GM13976 (cell line): ENCODE results near the gene CCNY.

Experiments used
- DNase-seq: peaks from one replicate; pipeline ENCODE4 v3.0.0; 2012; ENCODE audit warnings: low spot score
- in situ Hi-C: fragments of 300-500 bp; cut with MboI; formaldehyde crosslinking; loops from one replicate; pipeline ENCODE4 v1.12.0; 2022; ENCODE audit warnings: low sequenced_read_pairs, mixed read lengths, inconsistent platforms; ENCODE audit not compliant: unreplicated experiment
- TF ChIP-seq, protein P1 (sequence below): IDR thresholded peaks from 2 replicates; pipeline ENCODE4 v1.5.1; 2012; ENCODE audit warnings: borderline replicate concordance, mild to moderate bottlenecking; ENCODE audit not compliant: insufficient read depth; ENCODE audit errors: extremely low read depth, missing control alignments, control extremely low read depth

CCNY gene

DNA sequence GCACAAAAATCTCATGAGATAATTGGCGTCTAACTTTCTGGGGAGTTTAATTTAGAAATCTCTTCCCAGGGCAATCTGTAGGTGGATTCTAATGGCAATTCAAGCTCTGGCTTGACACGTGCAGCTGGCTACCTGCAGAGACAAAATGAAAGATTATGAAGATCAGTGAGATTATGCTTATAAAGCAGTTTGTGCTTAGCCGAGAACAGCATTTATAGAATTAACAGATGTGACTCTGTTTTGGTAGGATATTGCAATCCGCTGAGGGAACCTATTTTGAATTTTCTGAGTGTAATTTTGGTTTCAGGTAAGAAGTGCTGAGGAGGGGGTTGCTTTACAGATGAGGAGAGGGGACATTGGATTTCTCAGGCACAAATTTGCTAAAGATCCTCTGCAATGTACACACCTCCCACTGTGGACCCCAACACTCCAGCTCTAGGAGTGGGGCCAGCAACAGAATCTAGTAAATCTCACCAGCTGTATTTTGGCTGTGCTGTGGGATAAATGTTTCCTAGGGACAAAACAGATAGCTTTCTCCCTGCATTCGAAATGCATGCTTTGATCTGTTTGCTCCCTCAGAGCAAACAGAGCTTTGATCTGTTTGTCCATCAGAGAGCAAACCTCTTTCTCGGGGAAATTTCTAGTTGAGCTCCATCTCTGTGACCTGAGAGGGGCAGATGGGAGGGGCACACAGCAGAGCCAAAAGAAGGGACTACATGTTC lies 276.2 kb downstream of the CCNY start:
- TF ChIP-seq, protein P1, sequence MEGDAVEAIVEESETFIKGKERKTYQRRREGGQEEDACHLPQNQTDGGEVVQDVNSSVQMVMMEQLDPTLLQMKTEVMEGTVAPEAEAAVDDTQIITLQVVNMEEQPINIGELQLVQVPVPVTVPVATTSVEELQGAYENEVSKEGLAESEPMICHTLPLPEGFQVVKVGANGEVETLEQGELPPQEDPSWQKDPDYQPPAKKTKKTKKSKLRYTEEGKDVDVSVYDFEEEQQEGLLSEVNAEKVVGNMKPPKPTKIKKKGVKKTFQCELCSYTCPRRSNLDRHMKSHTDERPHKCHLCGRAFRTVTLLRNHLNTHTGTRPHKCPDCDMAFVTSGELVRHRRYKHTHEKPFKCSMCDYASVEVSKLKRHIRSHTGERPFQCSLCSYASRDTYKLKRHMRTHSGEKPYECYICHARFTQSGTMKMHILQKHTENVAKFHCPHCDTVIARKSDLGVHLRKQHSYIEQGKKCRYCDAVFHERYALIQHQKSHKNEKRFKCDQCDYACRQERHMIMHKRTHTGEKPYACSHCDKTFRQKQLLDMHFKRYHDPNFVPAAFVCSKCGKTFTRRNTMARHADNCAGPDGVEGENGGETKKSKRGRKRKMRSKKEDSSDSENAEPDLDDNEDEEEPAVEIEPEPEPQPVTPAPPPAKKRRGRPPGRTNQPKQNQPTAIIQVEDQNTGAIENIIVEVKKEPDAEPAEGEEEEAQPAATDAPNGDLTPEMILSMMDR = no peak
- no peak for DNase-seq
- in situ Hi-C loops = no loop called here

DNA sequence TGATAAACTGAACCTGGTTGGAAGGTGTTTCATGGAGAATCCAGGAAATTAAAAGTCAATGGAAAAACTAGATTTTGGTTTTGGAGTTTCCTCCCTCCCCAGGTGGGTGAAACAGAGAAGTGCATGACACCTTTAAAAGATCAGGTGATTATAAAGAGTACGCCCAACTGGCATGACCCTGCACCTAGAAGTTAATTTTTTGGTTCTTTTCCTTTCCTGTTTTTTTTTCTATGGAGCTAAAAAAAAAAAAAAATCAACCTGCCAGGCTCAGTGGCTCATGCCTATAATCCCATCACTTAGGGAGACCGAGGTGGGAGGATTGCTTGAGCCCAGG lies 276.8 kb downstream of the CCNY start:
- in situ Hi-C loops = no loop called here
- TF ChIP-seq, protein P1 = no peak
- DNase-seq = no peak

DNA sequence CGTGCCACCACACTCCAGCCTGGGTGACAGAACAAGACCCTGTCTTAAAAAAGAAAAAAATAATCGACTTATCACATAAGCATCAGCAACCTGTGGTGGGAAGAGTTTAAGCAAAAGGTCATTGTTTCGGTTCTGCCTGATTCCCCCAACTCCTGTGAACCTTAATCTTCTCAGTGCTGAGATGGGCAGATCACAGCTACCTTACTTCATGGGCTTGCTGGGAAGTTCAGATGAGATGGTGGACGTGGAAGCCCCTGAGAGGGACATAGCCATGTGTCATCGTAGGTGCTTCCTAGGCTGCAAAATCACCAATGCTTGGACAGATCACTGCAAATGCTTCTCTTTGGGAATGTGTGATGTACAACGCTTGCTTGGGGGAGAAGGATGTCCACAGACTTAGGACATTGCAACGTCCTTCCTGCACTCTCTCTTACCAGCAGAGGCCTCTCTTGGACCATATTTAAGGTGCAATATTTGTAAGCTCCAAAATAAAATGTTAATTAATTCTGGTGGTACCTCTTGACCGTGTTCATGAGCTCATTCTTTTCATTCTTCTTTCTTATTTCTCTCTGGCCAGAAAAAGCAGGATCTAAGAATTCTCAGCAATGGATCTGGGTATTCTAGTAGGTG lies 277.4 kb downstream of the CCNY start:
- TF ChIP-seq, protein P1 = no peak
- in situ Hi-C loops = no loop called here
- no peak for DNase-seq

DNA sequence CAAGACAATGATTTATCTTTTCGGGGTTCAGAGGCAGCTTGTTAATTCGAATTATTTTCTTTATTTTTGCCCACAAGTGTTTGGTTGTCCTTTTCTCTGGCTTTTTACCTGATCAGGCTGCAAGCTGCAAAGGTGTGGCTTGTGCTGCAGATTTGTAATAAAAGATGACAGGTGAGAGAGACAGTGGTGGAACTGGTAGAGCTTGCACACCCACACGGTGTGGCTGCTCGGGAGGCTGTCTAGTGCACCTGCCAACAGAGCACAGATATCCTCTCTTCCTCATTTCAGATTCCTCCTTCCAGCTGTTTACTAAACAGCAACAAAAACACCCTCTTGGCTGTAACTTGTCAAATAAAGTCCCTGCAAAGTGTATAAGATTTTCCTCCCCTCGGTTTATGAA lies 278.0 kb downstream of the CCNY start:
- in situ Hi-C loops = no loop called here
- no peak for DNase-seq
- TF ChIP-seq, protein P1 = no peak
